HEK293 (cell line): ENCODE measurements around the gene GRK5.

Experiments used
- CTCF ChIP-seq: fragments of 450-650 bp; formaldehyde crosslinking; IDR thresholded peaks from 2 replicates; pipeline ENCODE4 v1.5.1; 2016; ENCODE audit warnings: missing biosample characterization, missing genetic modification characterization
- SCRT2 ChIP-seq: fragments of 450-650 bp; formaldehyde crosslinking; IDR thresholded peaks from 2 replicates; pipeline ENCODE4 v1.5.1; 2016; ENCODE audit warnings: missing biosample characterization, missing genetic modification characterization

GRCh38 chr10:119346095-119346832, 138.9 kb downstream of the GRK5 start:
- no peak for TF ChIP-seq CTCF (tag by site-specific recombination)
- no peak for TF ChIP-seq SCRT2 (tag by site-specific recombination)
